Measurements from ENCODE around the gene TBX15. TPM values are rescaled to one million over a fixed set of nuclear protein-coding genes. Genes with fewer than 3 reads are reported as not detected.
"Not testable (repeated sequence)": the region's sequence is repeated elsewhere in the genome, so short reads cannot be mapped to it uniquely, and the experiment has no call there.

Gene TBX15
- total and polyA plus RNA-seq, 4 experiments from 2014 or later = 0.05 TPM; not detected in 3

GRCh38 chr1:118963138-118963455 is 25.0 kb downstream of the TBX15 start:
- no peaks in the 10 kb centered on the region for H3K4me1 ChIP-seq (ENCODE audit: insufficient read depth, low read length)
- peaks cover 0 to 1% of the 10 kb centered on the region in 2 donors for H3K36me3 Mint-ChIP-seq
- H3K9me3 ChIP-seq (ENCODE audit: control insufficient read depth in 1 of 2, low read length in 2 of 2) = no peaks in the 10 kb centered on the region
- H3K4me1 Mint-ChIP-seq = no peaks in the 10 kb centered on the region
- H3K4me3 ChIP-seq (ENCODE audit: low read length in 2 of 2) = no peak overlapping the region
- peaks cover 0 to 1% of the 10 kb centered on the region in 2 donors for H3K27me3 Mint-ChIP-seq
- no peak overlapping the region for H3K27ac ChIP-seq (ENCODE audit: low read depth, low read length)
- H3K36me3 ChIP-seq (ENCODE audit: insufficient read depth, low read length) = no peaks in the 10 kb centered on the region
- DNase-seq = no peak
- no peaks in the 10 kb centered on the region for H3K27me3 ChIP-seq (ENCODE audit: insufficient read depth, low read length)
- H3K4me3 Mint-ChIP-seq = no peak overlapping the region
- intact Hi-C loops (cut with micrococcal nuclease) = no loop called here
- H3K27ac Mint-ChIP-seq = no peak overlapping the region
- ChIA-PET CTCF (ENCODE audit: partially characterized antibody) (no interaction called here), POLR2A (ENCODE audit: partially characterized antibody) (no interaction called here)
- peaks cover 0 to 7% (median 5%) of the 10 kb centered on the region in 8 donors for H3K9me3 Mint-ChIP-seq

- Mint-ChIP-seq H3K27ac (no peak overlapping the region), H3K27me3 (peaks cover 0 to 1% of the 10 kb centered on the region in 2 donors), H3K4me3 (no peak overlapping the region), H3K9me3 (peaks cover 0 to 11% (median 5%) of the 10 kb centered on the region in 8 donors), H3K4me1 (no peaks in the 10 kb centered on the region), H3K36me3 (peaks cover 0 to 1% of the 10 kb centered on the region in 2 donors)
- Histone ChIP-seq H3K4me1 (ENCODE audit: insufficient read depth, low read length) (no peaks in the 10 kb centered on the region), H3K36me3 (ENCODE audit: insufficient read depth, low read length) (no peaks in the 10 kb centered on the region), H3K27me3 (ENCODE audit: insufficient read depth, low read length) (no peaks in the 10 kb centered on the region), H3K4me3 (ENCODE audit: low read length in 2 of 2) (no peak overlapping the region), H3K9me3 (ENCODE audit: control insufficient read depth in 1 of 2, low read length in 2 of 2) (no peaks in the 10 kb centered on the region), H3K27ac (ENCODE audit: low read depth, low read length) (no peak overlapping the region)
- ChIA-PET POLR2A (ENCODE audit: partially characterized antibody) (no interaction called here), CTCF (ENCODE audit: partially characterized antibody) (no interaction called here)
- intact Hi-C loops (cut with micrococcal nuclease) = no loop called here
- no peak for DNase-seq
Measured at GRCh38 chr1:118961156-118961555, 27.0 kb downstream of the TBX15 start.

GRCh38 chr1:118960567-118961136 is 27.5 kb downstream of the TBX15 start:
- intact Hi-C loops (cut with micrococcal nuclease) = no loop called here
- POLR2A ChIA-PET (ENCODE audit: partially characterized antibody) = no interaction called here
- Histone ChIP-seq H3K4me1 (ENCODE audit: insufficient read depth, low read length) (no peaks in the 10 kb centered on the region), H3K27ac (ENCODE audit: low read depth, low read length) (no peak overlapping the region), H3K36me3 (ENCODE audit: insufficient read depth, low read length) (no peaks in the 10 kb centered on the region), H3K9me3 (ENCODE audit: control insufficient read depth in 1 of 2, low read length in 2 of 2) (no peaks in the 10 kb centered on the region), H3K27me3 (ENCODE audit: insufficient read depth, low read length) (no peaks in the 10 kb centered on the region), H3K4me3 (ENCODE audit: low read length in 2 of 2) (no peak overlapping the region)
- Mint-ChIP-seq H3K4me3 (no peak overlapping the region), H3K27me3 (peaks cover 0 to 1% of the 10 kb centered on the region in 2 donors), H3K27ac (no peak overlapping the region), H3K36me3 (peaks cover 0 to 1% of the 10 kb centered on the region in 2 donors), H3K9me3 (peaks cover 0 to 11% (median 5%) of the 10 kb centered on the region in 8 donors), H3K4me1 (no peaks in the 10 kb centered on the region)
- CTCF ChIA-PET (ENCODE audit: partially characterized antibody) = no interaction called here
- no peak for DNase-seq

DNA sequence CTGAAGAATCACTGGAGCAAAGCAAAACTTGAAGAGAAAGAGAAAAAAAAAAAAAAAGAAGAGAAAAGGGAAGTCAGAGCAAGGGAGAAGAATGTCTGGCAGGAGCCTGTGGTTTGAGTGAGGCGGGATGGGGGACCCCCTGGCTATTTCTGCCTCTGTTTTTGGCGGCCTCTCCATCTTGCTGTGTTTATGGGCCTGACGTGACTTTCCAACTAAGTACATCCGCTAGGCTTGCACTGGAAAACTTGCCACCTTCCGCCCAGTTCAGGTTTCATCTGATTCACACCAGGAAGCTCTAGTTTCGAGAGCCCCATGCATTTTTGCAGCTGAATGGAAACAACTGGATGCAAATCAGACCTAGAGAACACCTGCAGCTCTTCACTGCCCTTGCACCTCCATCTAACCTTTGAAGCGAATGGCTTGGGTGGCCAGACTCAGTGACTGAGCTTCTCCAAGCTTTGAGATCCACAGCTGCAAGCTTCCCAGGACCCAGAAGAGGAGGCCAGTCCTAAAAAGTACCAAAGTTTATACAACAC is 28.0 kb downstream of the TBX15 start:
- Mint-ChIP-seq H3K4me3 (no peak overlapping the region), H3K9me3 (peaks cover 0 to 11% (median 5%) of the 10 kb centered on the region in 8 donors), H3K27me3 (peaks cover 0 to 1% of the 10 kb centered on the region in 2 donors), H3K27ac (no peak overlapping the region), H3K4me1 (no peaks in the 10 kb centered on the region), H3K36me3 (peaks cover 0 to 1% of the 10 kb centered on the region in 2 donors)
- no peak for DNase-seq
- CTCF ChIA-PET (ENCODE audit: partially characterized antibody) = no interaction called here
- POLR2A ChIA-PET (ENCODE audit: partially characterized antibody) = no interaction called here
- Histone ChIP-seq H3K4me1 (ENCODE audit: insufficient read depth, low read length) (no peaks in the 10 kb centered on the region), H3K27me3 (ENCODE audit: insufficient read depth, low read length) (no peaks in the 10 kb centered on the region), H3K9me3 (ENCODE audit: control insufficient read depth in 1 of 2, low read length in 2 of 2) (no peaks in the 10 kb centered on the region), H3K36me3 (ENCODE audit: insufficient read depth, low read length) (no peaks in the 10 kb centered on the region), H3K27ac (ENCODE audit: low read depth, low read length) (no peak overlapping the region), H3K4me3 (ENCODE audit: low read length in 2 of 2) (no peak overlapping the region)
- intact Hi-C loops (cut with micrococcal nuclease) = no loop called here

DNA sequence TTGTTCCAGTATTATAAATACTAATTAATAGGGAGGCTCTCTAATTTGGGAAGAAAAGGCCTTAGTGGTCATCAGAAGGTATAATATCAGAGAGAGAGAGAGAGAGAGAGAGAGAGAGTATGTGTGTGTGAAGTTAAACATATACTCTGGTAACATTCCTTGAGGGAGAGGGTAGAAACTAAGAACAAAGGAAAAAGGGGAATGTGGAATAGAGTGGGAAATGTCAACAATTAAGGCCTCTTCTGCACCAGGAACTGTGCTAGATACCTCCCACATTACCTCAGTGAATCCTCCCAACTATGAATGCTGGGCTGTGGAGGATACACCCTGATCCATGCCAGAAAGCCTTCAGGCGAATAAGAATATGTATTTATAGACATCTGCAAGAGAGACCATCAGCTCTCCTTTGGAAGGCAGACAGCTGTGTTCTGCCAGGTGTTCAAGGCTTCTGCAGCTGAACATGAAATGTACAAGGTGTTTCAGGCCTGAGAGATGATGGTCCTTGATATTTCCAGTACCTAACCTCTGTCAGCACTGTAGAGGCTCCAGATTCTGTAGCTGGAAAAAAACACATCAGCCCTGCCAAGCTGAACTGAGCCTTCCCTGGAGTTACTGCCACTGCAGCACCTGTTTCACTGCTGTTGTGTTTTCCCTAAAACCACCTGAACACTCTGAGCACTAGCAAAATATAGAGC is 29.1 kb downstream of the TBX15 start:
- H3K9me3 Mint-ChIP-seq = peaks cover 3 to 11% (median 5%) of the 10 kb centered on the region in 8 donors
- CTCF ChIA-PET (ENCODE audit: partially characterized antibody) = no interaction called here
- POLR2A ChIA-PET (ENCODE audit: partially characterized antibody) = no interaction called here

GRCh38 chr1:118958140-118958539 is 30.0 kb downstream of the TBX15 start:
- peaks cover 0 to under 1% of the 10 kb centered on the region in 2 donors for H3K27me3 Mint-ChIP-seq
- H3K4me3 Mint-ChIP-seq = no peak overlapping the region
- DNase-seq = no peak
- no peak overlapping the region for H3K27ac Mint-ChIP-seq
- Histone ChIP-seq H3K36me3 (ENCODE audit: insufficient read depth, low read length) (no peaks in the 10 kb centered on the region), H3K4me3 (ENCODE audit: low read length in 2 of 2) (no peak overlapping the region), H3K27ac (ENCODE audit: low read depth, low read length) (no peak overlapping the region), H3K9me3 (ENCODE audit: control insufficient read depth in 1 of 2, low read length in 2 of 2) (no peaks in the 10 kb centered on the region), H3K4me1 (ENCODE audit: insufficient read depth, low read length) (no peaks in the 10 kb centered on the region), H3K27me3 (ENCODE audit: insufficient read depth, low read length) (no peaks in the 10 kb centered on the region)
- CTCF ChIA-PET (ENCODE audit: partially characterized antibody) = no interaction called here
- peaks cover 0 to 1% of the 10 kb centered on the region in 2 donors for H3K36me3 Mint-ChIP-seq
- POLR2A ChIA-PET (ENCODE audit: partially characterized antibody) = no interaction called here
- intact Hi-C loops (cut with micrococcal nuclease) = no loop called here
- H3K4me1 Mint-ChIP-seq = no peaks in the 10 kb centered on the region
- peaks cover 3 to 11% (median 5%) of the 10 kb centered on the region in 8 donors for H3K9me3 Mint-ChIP-seq

More for the DNA sequence above, 29.1 kb downstream of the TBX15 start:
- H3K27ac ChIP-seq (ENCODE audit: low read depth, low read length) = no peak overlapping the region
- H3K27me3 ChIP-seq (ENCODE audit: insufficient read depth, low read length) = no peaks in the 10 kb centered on the region
- H3K9me3 ChIP-seq (ENCODE audit: control insufficient read depth in 1 of 2, low read length in 2 of 2) = no peaks in the 10 kb centered on the region
- H3K4me3 ChIP-seq (ENCODE audit: low read length in 2 of 2) = no peak overlapping the region
- Mint-ChIP-seq H3K27ac (no peak overlapping the region), H3K27me3 (peaks cover 0 to 1% of the 10 kb centered on the region in 2 donors), H3K4me3 (no peak overlapping the region), H3K4me1 (no peaks in the 10 kb centered on the region), H3K36me3 (peaks cover 0 to 1% of the 10 kb centered on the region in 2 donors)
- H3K4me1 ChIP-seq (ENCODE audit: insufficient read depth, low read length) = no peaks in the 10 kb centered on the region
- no peak for DNase-seq
- intact Hi-C loops (cut with micrococcal nuclease) = no loop called here
- no peaks in the 10 kb centered on the region for H3K36me3 ChIP-seq (ENCODE audit: insufficient read depth, low read length)

- H3K4me3 ChIP-seq (ENCODE audit: low read length in 2 of 2); intact Hi-C loops (cut with micrococcal nuclease); H3K27me3 ChIP-seq (ENCODE audit: insufficient read depth, low read length); H3K4me3 Mint-ChIP-seq; H3K36me3 Mint-ChIP-seq; H3K4me1 ChIP-seq (ENCODE audit: insufficient read depth, low read length); CTCF ChIA-PET (ENCODE audit: partially characterized antibody); H3K27ac Mint-ChIP-seq; H3K27ac ChIP-seq (ENCODE audit: low read depth, low read length); DNase-seq; H3K4me1 Mint-ChIP-seq; H3K36me3 ChIP-seq (ENCODE audit: insufficient read depth, low read length); H3K9me3 ChIP-seq (ENCODE audit: control insufficient read depth in 1 of 2, low read length in 2 of 2); POLR2A ChIA-PET (ENCODE audit: partially characterized antibody); H3K27me3 Mint-ChIP-seq: not testable (repeated sequence)
- H3K9me3 Mint-ChIP-seq = peaks cover 3 to 11% (median 5%) of the 10 kb centered on the region in 8 donors
Measured at GRCh38 chr1:118957579-118957978, 30.6 kb downstream of the TBX15 start.
